HG03457 (cell line): ENCODE results near the gene ALDOB.

Source experiments
- ATAC-seq: cut with Tn5 transposase; IDR thresholded peaks from one replicate; pipeline ENCODE4 v1.9.1; 2021; ENCODE audit warnings: moderate number of reproducible peaks; ENCODE audit not compliant: unreplicated experiment

ALDOB gene

GRCh38 chr9:101457003-101457402 is 21.4 kb upstream of the ALDOB start:
- ATAC-seq: no peak

- ATAC-seq: no peak
These were observed 20.2 kb upstream of the ALDOB start for GRCh38 chr9:101455656-101456240.

GRCh38 chr9:101453776-101454570 is 18.4 kb upstream of the ALDOB start:
- no peak for ATAC-seq

GRCh38 chr9:101451498-101451897 is 15.9 kb upstream of the ALDOB start:
- no peak for ATAC-seq

GRCh38 chr9:101450931-101451330 is 15.4 kb upstream of the ALDOB start:
- no peak for ATAC-seq

- ATAC-seq: peak; percentile 96
These were observed 13.6 kb upstream of the ALDOB start for GRCh38 chr9:101449071-101449721.

- no peak for ATAC-seq
These were observed 13.1 kb upstream of the ALDOB start for GRCh38 chr9:101448680-101449070.

- no peak for ATAC-seq
These were observed 11.2 kb upstream of the ALDOB start for GRCh38 chr9:101446732-101447131.

GRCh38 chr9:101445353-101446029 is 9.9 kb upstream of the ALDOB start:
- ATAC-seq: no peak

- ATAC-seq: no peak
These were observed 7.8 kb upstream of the ALDOB start for GRCh38 chr9:101443364-101443771.

GRCh38 chr9:101442736-101443135 is 7.2 kb upstream of the ALDOB start:
- ATAC-seq: no peak

- no peak for ATAC-seq
These were observed 6.7 kb upstream of the ALDOB start for GRCh38 chr9:101442318-101442717.

GRCh38 chr9:101440714-101441230 is 5.2 kb upstream of the ALDOB start:
- ATAC-seq: no peak

GRCh38 chr9:101438523-101438922 is 2.9 kb upstream of the ALDOB start:
- no peak for ATAC-seq

GRCh38 chr9:101437806-101438232 is 2.2 kb upstream of the ALDOB start:
- no peak for ATAC-seq

- no peak for ATAC-seq
These were observed 576 bp downstream of the ALDOB start for GRCh38 chr9:101434998-101435397.

- ATAC-seq: no peak
These were observed 2.3 kb downstream of the ALDOB start for GRCh38 chr9:101433229-101433628.

GRCh38 chr9:101432740-101433139 is 2.8 kb downstream of the ALDOB start:
- ATAC-seq: no peak

GRCh38 chr9:101432171-101432570 is 3.4 kb downstream of the ALDOB start:
- ATAC-seq: no peak

GRCh38 chr9:101429736-101430135 is 5.8 kb downstream of the ALDOB start:
- no peak for ATAC-seq

- ATAC-seq: no peak
These were observed 6.7 kb downstream of the ALDOB start for GRCh38 chr9:101428909-101429308.
